OCI-LY7 (cell line): ENCODE data around the gene PTPN18.

Source experiments
- EZH2phosphoT487 ChIP-seq: fragments of 200-600 bp; sonication (generic); IDR thresholded peaks from 2 replicates; pipeline ENCODE4 v1.6.1; 2018; ENCODE audit warnings: low read depth, borderline replicate concordance, mild to moderate bottlenecking, mixed run types, antibody characterized with exemption, low read length, moderate library complexity, mixed read lengths
- TF ChIP-seq, protein P1 (sequence below): fragments of 200-600 bp; sonication (generic); conservative IDR thresholded peaks from 2 replicates; pipeline ENCODE4 v1.5.1; 2014; ENCODE audit warnings: mild to moderate bottlenecking, antibody characterized with exemption, low read length, moderate library complexity, mixed read lengths

DNA sequence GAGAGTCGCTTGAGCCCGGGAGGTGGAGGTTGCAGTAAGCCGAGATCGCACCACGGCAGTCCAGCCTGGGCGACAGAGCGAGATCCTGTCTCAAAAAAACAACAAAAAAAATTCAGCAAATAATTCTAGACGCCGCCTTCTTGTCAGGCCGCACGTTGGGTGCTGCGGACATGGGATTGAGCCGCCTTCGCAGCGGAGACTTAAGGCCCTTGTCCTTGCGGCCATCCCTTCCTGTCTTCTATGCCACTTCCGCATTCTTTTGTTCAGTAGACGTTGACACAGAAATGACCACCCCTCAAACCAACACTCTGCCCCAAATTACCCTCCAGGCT, 15.8 kb downstream of the PTPN18 start:
- TF ChIP-seq, protein P1, sequence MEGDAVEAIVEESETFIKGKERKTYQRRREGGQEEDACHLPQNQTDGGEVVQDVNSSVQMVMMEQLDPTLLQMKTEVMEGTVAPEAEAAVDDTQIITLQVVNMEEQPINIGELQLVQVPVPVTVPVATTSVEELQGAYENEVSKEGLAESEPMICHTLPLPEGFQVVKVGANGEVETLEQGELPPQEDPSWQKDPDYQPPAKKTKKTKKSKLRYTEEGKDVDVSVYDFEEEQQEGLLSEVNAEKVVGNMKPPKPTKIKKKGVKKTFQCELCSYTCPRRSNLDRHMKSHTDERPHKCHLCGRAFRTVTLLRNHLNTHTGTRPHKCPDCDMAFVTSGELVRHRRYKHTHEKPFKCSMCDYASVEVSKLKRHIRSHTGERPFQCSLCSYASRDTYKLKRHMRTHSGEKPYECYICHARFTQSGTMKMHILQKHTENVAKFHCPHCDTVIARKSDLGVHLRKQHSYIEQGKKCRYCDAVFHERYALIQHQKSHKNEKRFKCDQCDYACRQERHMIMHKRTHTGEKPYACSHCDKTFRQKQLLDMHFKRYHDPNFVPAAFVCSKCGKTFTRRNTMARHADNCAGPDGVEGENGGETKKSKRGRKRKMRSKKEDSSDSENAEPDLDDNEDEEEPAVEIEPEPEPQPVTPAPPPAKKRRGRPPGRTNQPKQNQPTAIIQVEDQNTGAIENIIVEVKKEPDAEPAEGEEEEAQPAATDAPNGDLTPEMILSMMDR, result no peak
- TF ChIP-seq EZH2phosphoT487, result no peak
